NOMO-1 (cell line): ENCODE results near the gene SMC6.
A peak's percentile ranks its signal among the peaks of the same experiment; 100 is the strongest.

Experiments used
- DNase-seq, 2 experiments: peaks; one replicate each; lab custom pipeline; 2025; ENCODE audit not compliant: unreplicated experiment in 2 of 2; lab: John Stamatoyannopoulos, UW

SMC6 gene

GRCh38 chr2:17768894-17769293, 15.3 kb upstream of the SMC6 start:
- DNase-seq: no peak

- no peak for DNase-seq
Measured at GRCh38 chr2:17765398-17765797, 11.8 kb upstream of the SMC6 start.

DNA sequence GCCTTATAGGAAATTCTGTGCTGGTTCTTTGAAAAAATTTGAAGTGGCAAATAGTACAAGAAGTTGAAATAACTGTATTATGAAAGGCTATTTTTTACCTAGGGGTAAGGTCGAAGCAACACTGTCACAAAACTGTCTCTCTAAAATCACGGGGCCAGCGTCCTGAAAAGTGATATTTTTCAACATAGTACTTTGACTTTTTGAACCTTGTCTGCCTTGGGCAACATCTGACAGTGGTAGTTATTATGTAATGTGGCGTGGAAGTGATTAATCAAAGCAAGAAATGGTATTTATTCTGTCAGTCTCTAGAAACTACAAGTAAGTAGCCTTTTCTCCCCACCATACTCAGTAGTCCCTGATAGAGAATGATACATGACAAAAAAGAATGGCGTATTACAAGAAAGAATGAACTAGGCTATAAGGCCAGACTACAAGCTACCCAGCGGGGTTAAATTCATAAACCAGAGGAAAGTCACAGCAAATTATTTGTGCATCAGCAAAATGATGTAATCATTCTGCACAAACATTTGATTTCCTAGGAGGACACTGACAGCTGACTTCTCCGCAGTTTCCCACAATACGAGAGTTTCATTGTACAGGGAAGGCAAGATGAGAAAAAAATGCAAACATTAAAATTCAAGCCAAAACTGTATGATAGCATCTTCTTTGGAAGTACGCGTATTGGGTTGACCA, 10.2 kb upstream of the SMC6 start:
- peak in 1 of 2 experiments; percentile 55 for DNase-seq

- peak in 1 of 2 experiments; percentile 13 for DNase-seq
Measured at GRCh38 chr2:17762451-17762850, 8.8 kb upstream of the SMC6 start.

DNA sequence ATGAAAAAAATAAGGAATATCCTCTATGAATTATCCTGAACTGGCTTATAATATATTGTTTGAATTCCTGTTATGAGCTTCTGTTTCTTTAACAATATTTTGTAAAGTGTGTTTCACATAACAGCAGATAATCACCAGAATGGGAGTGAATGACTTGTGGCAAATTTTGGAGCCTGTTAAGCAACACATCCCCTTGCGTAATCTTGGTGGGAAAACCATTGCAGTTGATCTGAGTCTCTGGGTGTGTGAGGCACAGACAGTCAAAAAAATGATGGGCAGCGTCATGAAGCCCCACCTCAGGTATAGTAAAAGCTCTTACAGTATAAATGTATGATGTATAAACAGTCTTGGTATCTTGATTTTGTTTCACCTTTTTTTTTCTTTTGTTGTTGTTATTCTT, 6.2 kb upstream of the SMC6 start:
- peak; percentile 28 to 65 for DNase-seq

DNA sequence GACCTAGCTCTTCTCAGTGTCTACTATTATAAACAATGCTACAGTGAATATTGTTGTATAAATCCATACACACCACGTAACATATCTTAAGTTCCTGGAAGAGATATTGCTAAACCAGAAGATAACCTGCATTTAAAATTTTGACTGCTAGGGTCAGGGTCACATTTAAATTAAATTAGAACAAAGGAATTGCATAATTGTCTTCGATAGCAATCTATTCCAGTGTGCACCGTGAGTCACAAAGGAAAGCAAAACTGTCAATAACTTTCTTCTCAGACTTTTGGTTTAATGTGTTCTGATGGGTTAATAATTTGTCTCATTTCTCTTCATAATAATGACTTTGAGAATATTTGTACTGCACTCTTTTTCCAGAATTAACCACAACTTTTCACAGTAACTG, 4.5 kb upstream of the SMC6 start:
- no peak for DNase-seq

DNA sequence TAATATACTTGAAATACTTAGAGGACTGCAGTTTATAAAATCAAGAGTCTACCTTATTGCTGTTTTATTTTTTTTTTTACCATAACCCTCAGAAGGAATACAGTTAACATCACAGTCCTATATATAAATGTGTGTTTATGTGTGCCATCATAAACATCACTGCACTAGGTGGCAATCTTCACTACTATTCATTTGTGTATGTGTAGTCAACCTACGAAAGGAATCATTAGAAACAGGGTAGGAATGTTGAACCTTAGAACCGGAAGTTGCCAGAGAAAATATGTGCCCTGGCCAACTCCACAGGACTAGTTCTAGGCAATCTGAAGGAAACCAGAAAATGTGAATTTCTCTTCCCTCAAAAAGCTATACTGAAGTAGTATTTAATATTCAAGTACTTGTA, 3.7 kb upstream of the SMC6 start:
- DNase-seq: no peak

DNA sequence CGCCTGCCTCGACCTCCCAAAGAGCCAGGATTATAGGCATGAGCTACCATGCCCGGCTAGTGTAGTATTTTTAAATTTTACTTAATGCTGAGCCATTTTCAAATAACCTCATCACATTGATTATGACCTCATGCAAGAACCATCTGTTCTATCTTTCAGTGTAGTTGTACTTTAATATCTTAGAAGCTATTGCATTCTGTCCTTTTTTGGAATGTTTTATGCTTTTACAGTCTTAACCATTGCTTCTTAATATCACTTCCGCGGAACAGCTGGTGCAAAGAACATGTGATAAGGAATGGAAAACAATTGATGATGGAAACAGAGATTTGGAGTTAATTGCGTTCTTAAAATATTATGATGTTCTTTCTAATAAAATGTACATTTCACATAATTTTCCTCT, 3.1 kb upstream of the SMC6 start:
- no peak for DNase-seq

GRCh38 chr2:17754773-17755425, 1.3 kb upstream of the SMC6 start:
- DNase-seq: peak in 1 of 2 experiments; percentile 8

GRCh38 chr2:17752892-17753802, 463 bp downstream of the SMC6 start:
- DNase-seq: peak; percentile 42 to 54

- DNase-seq: peak in 1 of 2 experiments; percentile 42
Measured at GRCh38 chr2:17752246-17752645, 1.4 kb downstream of the SMC6 start.

GRCh38 chr2:17749753-17750438, 3.7 kb downstream of the SMC6 start:
- DNase-seq: no peak

- DNase-seq: no peak
Measured at GRCh38 chr2:17748745-17749144, 4.9 kb downstream of the SMC6 start.

DNA sequence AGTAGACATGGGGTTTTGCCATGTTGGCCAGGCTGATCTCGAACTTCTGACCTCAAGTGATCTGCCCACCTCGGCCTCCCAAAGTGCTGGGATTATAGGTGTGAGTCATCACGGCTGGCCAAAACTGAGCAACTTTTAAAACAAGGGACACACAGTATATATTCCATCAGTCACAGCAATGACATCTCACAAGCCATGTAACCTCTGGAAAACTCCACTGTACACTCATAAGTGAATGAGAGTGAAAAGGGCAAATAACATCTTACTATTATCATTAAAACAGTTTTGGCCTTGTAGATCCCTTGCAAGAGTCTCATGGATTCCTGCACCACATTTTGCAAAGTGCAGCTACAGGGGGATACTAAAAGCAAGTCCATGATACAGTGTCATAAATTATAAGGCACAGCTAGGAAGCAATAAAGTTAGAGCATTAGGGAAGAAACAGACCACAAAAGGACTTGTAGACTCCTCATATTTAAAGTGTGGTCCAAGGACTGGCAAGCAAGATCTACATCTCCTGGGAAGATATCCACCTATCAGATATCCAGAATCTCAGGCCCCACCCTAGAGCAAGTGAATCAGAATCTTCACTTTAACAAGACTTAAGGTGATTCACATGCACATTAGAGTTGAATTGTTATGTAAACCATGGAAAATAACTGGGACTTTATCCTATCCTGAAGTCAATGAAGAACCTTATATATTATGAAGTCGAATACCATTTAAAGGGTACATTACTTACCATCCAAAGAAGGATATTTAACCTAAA, 5.7 kb downstream of the SMC6 start:
- DNase-seq: no peak

- no peak for DNase-seq
Measured at GRCh38 chr2:17740203-17740602, 13.4 kb downstream of the SMC6 start.

DNA sequence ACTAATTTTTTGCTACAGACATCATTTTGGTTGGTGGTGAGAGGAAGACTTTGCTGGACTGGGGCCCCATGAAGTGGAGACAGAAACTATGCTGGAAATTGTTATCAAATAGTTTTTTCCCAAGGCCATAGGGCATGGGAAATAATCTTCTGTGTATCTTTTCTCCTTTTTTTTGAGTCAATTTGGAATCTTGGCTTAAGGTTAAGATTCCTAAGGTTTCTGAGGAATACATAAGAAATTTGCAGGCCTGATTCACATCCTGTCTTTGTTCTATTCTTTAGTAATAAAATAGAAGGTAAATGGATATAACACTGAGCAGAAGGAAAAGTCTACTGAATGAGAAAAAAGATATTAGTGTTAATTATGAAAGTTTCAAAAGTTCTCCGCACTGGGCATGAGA, 16.6 kb downstream of the SMC6 start:
- DNase-seq: no peak

GRCh38 chr2:17735864-17736263, 17.7 kb downstream of the SMC6 start:
- DNase-seq: no peak

- no peak for DNase-seq
Measured at GRCh38 chr2:17733599-17733998, 20.0 kb downstream of the SMC6 start.

DNA sequence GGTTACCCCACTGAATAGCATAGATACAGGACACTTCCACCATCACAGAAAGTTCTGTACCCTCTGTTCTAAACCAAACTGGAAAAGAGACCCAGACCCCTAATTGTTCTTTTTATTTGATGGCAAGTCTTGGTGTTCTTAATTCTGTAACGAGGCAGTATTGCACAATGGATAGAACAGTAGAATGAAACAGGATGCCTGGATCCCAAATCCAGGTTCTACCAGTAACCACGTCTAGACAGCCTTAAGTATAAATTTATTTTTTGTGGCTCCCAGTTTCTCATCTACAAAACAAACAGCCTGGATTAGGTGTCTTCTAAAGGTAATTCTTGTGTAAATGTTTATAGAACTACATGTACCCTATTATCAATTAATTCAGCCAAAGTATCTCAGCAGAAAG, 23.7 kb downstream of the SMC6 start:
- DNase-seq: no peak

DNA sequence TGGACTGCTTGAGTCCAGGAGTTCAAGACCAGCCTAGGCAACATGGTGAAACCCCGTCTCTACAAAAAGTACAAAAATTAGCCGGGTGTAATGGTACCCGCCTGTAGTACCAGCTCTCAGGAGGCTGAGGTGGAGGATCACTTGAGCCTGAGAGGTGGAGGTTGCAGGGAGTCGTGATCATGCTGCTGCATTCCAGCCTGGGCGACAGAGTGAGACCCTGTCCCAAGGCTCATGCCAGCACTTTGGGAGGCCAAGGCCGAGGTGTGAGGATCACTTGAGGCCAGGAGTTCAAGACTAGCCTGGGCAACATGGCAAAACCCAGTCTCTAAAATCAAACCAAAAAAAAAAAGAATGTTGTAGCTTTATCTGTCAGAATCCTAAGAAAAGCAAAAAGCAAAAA, 25.4 kb downstream of the SMC6 start:
- DNase-seq: no peak
